HG02884 (cell line): ENCODE results near the gene PLEKHA6.
"Not testable (repeated sequence)": the region's sequence is repeated elsewhere in the genome, so short reads cannot be mapped to it uniquely, and the experiment has no call there.

Experiments
- ATAC-seq: cut with Tn5 transposase; IDR thresholded peaks from one replicate; pipeline ENCODE4 v1.9.1; 2021; ENCODE audit warnings: mild to moderate bottlenecking, moderate library complexity; ENCODE audit not compliant: unreplicated experiment

The PLEKHA6 gene

DNA sequence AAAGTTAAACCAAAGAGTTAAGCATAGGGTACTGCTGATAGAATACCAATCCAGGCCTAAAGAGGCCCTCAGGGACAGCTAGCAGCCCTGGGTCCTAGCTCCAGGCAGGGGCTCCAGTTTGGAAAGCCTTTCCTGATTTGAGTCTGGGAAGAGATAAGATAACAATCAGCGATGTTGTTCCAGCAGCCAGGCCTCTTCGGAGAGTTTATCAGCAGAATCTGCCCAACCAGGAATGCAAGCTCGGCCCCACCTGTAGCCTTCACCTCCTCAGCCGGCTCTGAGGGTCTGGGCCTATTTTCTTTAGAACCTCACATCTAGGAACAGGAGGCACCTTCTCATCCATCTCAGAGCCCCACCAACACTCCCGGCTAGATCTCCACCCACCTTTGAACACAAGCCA is 42.6 kb downstream of the PLEKHA6 start:
- no peak for ATAC-seq

DNA sequence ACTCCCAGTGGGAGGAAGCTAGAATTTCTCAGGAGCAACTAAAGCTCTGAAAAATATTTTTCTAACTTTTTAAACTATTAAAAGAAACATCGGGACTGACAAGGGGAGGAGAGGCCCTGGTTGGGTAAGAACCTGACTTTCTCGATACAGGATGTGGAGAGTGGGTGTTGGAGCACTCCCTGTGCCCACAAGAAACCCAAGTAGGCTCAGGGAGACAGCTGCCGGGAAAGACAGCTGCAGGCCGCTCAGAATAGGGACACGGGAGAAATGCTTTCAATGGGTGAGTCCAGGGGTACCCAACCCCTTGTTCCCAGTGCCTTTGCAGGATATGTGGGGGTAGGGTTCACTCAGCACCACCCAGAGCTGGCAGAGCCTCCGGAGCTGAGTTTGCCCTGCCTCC is 43.6 kb downstream of the PLEKHA6 start:
- no peak for ATAC-seq

DNA sequence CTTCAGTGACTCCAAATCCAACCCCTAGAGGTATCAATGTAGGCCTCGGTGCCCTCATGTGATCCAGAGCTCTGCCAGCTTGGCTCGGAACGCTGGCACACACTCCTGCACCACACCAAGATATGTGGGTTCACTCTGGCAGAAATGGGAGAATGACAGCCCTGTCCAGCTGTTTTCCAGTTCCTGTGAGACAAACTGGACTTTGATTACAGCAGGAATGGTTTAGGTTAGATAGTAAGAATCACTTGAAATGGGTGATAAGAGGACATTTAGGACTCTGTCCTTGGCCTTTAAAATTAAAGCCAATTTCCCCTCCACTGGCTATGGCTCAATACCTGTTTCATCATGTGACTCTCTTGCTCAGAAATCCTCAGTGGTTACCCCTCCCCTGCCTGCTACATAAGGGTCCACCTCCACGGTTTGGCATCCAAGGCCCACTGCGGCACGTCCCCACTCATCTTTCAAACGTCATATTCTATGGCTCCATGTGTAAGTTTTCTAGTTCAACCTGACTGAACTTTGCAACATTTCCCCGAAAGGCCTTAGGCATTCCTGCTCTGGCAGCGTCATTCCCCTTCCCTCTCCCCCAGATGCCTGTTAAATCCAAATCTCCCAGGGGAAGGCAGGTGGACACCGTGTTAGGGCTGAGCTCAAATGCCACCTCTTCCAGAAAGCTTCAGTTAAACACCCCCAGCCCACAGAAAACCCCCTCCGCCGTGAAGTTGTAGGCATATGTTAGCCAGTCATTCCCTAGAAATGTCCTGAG is 44.7 kb downstream of the PLEKHA6 start:
- ATAC-seq = no peak

DNA sequence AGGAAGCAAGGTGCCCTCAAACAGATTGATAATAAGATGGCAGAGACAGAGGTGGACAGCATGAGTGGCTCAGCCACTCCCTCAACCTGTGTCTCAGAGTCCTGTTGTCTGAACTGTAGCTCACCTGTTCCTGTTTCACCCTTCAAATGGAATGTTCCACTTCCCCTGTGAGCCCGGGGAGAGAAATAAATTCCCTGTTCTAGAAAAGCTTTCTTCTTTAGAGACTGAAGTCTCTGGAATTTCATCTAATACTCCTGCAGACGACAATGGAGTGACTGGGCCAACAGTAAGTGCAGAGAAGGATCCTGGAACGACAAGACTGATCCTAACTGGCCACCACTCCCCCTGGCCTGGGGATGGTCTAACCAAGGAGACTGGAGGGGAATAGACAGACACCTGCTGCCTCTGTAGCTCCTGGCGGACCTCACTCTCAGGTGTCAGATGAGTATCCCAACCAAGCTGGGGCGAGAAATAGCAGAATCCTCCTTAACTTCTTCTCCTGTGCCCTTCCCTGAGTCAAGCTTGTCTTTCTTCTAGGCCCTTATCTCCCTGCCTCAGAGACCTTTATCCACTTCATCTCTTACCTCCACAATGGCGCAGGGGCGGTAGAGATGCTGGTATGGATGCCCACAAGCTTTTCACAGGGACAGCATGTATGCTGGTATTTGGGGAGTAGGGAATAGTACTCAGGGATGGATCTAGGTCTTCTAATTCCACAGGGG is 45.4 kb downstream of the PLEKHA6 start:
- no peak for ATAC-seq

DNA sequence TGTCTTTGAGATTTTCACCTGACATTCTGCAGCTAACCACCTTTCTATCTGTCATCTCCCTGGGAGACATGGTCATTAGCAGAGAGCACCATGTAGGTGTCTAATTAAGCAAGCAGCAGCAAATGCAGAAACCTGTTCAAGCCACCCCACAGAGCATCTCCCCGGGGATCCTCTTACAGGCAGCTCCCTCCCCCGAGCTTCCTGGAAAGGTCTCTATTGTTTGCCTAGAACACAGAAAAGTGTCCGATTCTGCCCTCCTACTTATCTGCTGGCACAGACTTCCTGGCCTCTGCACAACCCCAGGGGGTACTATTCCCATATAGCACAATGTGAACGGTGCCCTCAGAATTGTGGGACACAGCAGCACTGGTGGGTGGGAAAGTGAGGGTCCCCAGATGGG is 46.1 kb downstream of the PLEKHA6 start:
- no peak for ATAC-seq

DNA sequence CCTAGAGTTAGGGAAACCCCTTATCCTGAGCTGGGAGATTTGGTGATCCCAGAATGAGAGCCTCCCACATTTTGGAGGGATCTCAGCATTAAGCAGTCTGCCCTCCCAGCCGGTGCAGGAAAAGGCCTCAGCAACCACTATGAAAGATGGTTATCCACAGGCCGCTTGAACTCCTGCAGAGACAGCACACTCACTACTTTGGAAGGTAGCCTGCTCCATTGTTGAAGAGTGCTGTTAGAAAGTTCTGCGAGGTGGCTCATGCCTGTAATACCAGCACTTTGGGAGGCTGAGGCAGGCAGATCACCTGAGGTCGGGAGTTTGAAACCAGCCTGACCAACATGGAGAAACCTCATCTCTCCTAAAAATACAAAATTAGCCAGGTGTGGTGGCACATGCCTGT is 48.8 kb downstream of the PLEKHA6 start:
- not testable (repeated sequence) for ATAC-seq

DNA sequence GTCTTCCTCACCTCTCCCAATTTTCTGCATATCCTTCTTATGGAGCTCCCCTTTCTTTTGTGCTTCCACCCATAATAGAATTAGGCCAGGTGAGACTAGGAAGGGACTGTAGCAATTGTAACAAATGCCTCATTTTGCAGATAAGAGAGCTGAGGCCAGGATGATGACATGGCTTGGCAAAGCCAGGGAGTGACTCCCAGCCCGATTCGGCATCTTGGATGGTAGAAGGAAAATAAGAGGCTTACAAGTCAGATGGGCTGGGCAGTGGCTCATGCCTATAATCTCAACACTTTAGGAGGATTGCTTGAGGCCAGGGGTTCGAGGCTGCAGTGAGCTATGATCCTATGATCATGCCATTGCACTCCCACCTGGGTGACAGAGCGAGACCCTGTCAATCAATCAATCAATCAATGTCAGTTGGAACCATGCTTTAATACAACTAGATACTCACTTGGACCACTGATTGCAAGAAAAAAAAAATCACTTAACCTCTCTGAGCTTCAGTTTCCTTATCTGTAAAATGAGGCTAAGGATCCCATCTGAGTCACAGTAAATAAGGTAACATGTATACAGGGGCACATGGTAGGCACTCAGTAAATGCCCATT is 51.6 kb downstream of the PLEKHA6 start:
- ATAC-seq = no peak

DNA sequence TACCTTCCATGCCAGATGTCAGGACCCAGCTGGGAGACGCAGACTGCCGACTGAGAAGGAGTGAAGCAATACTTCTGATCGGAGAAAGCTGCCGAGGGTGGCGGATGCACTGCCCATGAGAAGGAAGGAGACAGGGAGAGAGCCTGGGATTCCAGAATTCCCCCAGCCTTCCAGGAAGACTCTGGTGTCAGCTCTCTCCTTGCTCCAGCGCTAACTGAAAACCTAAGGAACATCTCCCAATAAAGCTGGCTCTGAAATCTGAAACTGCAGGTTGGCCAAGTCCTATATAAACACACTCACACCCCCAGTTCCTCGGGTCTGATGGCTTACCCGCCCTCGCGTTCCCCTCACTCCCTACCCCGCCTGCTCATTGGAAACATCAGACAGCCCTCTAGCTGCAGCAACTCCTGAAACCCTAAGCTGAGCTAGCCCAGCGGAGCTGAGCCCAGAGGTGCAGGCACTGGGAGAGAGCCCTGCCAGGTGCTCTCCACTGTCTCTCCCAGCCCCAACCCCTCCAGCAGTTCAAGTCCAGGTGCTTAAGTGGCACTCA is 52.3 kb downstream of the PLEKHA6 start:
- no peak for ATAC-seq

DNA sequence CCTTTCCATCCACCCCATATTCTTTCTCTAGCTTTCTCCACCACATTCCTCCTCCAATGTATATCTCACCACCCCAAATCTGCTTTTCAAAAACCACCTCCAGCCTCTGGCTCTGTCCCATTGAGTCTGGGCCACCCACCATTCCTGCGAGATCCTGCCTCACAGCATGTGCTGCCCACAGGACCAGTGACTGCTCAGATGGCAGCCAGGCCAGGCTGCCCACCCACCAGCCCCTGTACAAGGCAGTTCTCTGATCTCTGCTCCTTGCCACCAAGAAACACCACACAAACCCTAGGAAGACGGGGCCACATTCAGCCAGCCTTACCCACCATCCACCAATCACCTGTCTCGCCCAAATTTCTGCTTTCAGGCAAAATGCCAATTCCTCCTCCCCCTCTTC is 53.7 kb downstream of the PLEKHA6 start:
- no peak for ATAC-seq

DNA sequence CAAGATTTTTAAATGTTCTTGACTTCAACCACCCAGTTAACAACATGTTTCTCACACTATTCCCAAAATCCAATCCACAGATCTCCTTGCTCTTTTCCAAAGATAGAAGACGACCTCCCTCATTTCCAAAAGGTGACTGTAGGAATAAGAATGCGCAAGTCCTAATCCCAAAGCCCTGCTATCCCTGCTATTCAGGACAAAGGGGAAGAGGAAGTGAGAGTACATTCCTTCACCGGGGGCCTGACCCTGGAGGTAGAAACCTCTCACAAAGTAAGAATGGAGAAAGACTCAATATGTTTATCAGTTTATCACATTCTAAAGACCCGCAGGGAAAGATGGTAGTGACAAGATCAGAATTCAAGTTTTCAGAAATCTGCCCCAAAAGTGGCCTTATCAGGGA is 55.7 kb downstream of the PLEKHA6 start:
- ATAC-seq = no peak

DNA sequence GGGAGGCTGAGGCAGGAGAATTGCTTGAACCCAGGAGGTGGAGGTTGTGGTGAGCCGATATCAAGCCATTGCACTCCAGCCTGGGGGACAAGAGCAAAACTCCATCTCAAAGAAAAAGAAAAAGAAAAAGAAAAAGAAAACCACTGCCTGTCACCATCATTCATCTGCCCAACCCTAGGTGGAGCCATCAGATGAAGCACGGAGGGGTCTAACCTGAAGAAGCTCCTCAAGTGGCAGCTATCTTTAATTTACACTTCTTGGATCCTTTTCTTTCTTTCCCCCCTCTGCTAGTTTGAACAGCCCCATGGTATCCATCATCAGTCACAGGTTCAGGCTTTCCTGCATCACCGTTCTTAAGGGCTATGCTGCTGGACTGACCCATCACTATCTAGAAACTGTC is 57.0 kb downstream of the PLEKHA6 start:
- ATAC-seq = no peak

DNA sequence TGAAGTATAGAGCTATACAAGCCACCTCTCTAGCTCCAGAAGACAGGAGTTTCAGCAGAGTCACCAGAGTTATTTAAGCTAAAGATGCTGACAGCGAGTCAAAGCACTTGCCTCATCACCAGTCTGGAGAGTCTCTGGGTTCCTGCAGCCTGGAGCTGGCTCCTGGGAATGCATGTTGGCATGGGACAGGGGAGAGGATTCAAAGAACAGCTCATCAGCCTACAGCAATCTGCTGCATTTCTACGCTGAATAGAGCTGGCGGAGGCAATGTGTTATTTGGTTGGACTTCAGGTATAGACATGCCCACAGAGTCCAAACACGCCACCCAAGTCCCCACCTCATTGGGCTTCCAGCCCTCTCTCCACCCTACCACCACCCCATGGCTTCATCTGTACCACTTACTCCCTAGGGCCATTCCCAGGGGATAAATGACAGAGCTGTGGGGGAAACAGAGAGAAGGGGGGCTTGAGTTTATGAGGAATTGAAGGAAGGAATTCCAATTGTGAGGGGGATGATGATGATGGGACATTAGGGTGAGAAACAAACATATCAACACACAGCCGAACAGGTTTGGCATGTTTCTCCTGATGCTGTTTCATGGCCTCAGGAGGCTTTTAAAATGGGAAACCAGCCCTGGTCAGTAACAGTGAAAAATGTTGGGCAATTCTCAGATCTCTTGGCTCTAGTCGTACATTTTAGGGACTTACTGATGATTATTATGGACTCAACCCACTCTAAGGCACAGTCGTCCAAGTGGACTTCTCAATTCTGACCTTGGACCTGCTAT is 58.4 kb downstream of the PLEKHA6 start:
- ATAC-seq = no peak

DNA sequence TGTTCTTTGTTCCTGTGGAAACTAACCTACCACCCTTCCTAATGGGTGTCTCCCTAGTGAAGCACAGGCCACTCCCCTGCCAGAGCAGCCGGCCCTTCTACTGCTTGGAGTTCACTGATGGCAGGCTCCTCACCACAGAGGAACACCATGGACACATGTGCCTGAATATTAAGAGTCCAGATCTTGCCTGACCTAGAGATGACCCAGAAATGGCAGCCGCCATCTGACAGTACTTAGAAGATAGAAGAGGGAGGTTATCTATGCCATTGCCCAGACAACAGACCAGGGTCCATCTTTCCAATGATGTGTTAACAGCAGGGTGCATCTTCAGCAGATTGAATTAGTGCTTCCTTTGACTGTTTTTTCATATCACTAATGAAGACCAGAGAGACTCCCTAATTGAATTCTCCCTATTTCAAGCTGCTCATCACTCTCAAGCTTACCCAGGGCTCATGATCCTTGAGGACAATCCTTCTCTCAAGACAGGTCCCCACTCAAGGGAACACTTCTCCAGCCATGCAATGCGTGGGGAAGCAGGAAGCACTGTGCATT is 59.8 kb downstream of the PLEKHA6 start:
- no peak for ATAC-seq

DNA sequence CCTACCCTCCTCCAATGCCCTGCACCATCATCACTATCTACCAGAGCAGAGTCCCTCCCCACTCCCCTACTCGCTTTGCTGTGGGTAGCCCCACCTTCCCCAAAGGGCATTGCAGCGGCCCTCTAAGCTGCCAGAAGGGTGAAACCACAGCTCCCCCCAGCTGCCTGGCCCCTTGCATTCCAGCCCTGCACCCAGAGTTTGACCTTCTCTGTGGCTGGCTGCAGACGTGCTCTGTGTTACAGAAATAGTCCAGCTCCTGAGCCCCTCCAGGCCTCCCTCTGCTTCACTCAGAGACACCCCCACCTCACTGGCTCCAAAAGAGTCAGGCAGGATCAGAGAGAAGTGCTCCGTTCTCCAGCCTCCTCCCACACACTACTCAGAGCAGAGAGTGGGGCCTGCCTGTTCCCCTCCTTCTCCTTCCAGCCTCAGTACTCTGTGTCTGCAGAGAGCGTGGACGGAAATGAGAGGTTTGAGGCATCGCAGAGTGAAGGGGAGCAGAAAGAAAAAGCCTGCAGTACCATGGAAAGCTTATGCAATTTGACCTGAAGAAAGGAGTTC is 63.2 kb downstream of the PLEKHA6 start:
- ATAC-seq = no peak

DNA sequence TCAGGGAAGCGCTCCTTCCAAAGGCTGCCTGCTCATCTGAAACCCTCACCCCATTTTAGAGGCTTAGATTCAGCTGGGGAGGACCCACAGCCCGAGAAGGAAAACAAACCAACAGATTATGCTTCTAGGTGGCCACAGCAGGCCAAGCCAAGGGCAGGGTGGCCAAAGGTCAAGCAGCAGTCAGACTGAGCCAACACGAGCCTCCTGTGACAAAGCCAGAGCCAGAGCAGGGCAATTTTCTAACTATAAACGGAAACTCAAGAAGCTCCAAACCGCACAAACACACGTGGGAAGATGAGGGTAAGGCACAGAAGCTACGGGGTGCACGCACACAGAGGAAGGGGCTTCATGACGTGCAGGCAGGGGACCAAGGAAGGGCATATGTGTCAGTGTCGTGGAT is 64.1 kb downstream of the PLEKHA6 start:
- ATAC-seq = no peak

DNA sequence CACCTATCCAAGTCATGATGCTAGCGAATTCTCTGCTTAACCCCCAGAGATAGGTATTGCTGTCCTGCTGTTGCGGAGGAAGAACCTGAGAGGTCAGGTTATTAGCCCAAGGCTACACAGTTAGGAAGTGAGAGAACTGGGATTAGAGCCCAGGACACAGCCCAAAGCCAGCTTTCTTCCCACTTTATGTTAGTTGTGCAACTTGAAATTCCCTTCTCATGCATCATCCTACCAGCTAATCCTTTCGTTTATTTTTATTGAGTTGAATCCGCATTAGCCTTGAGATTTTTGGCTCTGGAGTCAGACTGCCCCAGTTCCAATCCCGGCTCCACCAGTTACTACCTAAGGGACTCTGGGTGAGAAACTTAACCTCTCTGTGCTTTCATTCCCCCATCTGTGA is 65.4 kb downstream of the PLEKHA6 start:
- ATAC-seq = no peak

DNA sequence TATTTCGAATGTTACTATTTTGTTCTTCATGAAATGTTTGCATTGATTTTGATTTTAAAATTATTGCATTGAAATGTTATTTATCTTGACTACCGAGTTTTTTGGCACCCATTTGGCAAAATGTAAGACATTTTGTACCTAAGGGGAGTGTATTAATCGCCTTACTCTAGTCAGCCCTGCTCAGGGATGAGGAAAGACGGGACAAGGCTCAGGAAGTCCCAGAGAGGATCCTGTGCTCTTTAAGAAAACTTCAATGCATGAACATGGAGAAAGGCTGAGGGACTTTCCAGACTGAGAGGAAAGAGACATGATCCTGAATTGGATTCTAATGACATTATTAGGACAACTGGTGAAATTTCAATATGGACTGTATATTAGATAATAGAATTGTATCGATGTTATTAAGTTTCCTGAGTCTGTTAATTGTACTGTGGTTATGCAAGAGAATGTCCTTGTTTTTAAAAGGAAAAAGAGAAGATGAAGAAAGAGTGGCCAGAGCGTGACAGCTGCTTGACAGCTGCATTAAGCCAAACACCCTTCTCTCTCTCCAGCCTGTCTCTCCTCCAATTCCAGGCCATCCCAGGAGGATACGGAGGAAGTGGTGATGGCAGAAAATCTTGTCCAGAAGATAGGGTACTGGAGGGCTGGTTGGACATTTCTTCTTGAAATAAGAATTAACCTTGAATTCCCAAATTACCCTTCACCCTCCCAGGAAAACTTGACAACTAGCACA is 66.0 kb downstream of the PLEKHA6 start:
- no peak for ATAC-seq

DNA sequence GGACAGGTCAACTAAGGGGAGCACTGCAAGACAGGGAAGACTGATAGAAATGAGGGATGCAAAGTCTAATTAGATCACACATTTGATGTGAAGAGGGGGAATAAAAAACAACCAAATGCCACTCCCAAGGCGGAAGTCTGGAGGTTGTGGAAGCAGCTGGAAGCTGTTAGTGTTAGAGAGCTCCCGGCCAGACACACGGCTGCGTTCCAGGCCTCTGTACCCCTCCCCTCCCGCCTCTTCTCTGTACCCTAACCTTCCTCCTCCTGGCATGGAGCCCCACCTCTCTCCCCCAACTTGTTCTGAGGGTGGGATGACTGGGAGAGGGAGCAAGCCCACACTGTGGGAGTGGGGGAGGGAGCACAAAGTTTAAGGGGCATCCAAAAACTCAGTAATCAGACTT is 67.0 kb downstream of the PLEKHA6 start:
- no peak for ATAC-seq

DNA sequence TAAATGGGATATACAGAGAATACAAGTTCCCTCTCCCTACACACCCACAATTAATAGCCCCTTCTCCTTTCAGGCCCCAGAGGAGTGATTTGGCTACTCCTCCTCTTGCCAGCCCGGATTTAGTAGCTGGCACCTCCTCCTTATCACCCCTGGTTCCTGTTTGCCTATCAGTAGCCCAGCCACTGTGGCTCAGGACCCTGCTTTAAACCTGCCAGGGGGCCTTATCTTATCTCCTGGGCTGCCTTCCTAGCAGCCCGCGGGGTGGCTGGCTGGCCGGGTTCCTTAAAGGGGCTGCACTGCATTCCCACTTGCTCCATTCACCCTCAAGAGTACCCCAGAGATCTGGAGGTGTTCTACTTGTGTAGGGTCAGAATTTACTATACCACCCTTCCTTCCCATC is 70.4 kb downstream of the PLEKHA6 start:
- no peak for ATAC-seq
